Myocyte (in vitro differentiated cells): ENCODE data around the gene GGPS1. TPM values are rescaled to one million over a fixed set of nuclear protein-coding genes. Genes with fewer than 3 reads are reported as not detected.
"Not testable (repeated sequence)": the region's sequence is repeated elsewhere in the genome, so short reads cannot be mapped to it uniquely, and the experiment has no call there.

Source experiments
- DNase-seq: peaks from one replicate; pipeline ENCODE4 v3.0.0-alpha.2; 2012; ENCODE audit warnings: low read depth
- total RNA-seq: library from RNA; depleted of rRNA; stranded (reverse); fragments of >200 nt; gene quantifications from 2 replicates; pipeline ENCODE4 v1.2.3, GENCODE V29; 2014

GGPS1 gene
- total RNA-seq, 1 donor from 2014 or later = 32.9 TPM

DNA sequence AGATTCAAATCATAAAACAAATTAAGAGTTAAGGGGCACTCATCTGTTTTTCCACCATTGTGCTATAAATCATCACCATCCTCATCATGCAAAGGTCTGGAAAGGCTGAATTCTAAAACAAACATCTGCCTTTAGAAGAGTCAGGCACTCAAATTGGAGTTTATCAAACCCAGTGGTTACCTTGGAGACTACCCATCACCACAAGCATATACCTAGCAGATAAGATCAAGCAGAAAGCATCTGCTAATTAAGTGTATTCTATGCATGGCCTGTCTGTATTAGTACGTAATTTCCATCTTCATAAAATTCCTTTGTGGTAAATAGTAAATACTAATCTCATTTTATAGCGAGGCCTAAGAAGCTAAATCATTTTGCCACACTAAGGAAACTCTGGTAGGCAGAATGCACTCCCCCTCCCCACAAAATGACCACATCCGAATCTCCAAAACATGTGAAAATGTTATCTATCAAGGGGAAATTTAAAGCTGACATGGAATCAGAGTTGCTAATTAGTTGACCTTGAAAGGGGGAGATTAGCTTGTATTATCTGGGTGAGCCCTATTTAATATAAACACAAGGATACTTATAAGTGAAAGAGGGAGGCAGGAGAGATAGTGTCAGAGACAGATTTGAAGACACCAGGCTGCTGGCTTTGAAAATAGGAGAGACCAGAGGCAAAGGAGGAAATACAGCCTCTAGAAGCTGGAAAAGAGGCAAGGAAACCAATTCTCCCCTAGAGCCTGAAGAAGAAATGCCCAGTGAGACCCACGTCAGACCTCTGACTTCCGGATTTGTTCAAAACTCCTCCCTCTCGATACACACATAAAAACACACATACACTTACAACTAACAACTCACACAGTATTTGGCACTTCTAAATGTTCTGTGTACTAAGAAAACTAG, 23.6 kb upstream of the GGPS1 start:
- DNase-seq = no peak

GRCh38 chr1:235307158-235308124, 20.9 kb upstream of the GGPS1 start:
- peak; percentile 9 for DNase-seq

- not testable (repeated sequence) for DNase-seq
Measured at GRCh38 chr1:235309206-235309605, 19.2 kb upstream of the GGPS1 start.

- no peak for DNase-seq
Measured at GRCh38 chr1:235313262-235313661, 15.1 kb upstream of the GGPS1 start.

- no peak for DNase-seq
Measured at GRCh38 chr1:235313931-235314678, 14.3 kb upstream of the GGPS1 start.

- DNase-seq = no peak
Measured at GRCh38 chr1:235315173-235315572, 13.2 kb upstream of the GGPS1 start.

- DNase-seq = no peak
Measured at GRCh38 chr1:235315735-235316134, 12.6 kb upstream of the GGPS1 start.

- no peak for DNase-seq
Measured at GRCh38 chr1:235317168-235317567, 11.2 kb upstream of the GGPS1 start.

GRCh38 chr1:235319255-235319654, 9.1 kb upstream of the GGPS1 start:
- DNase-seq = no peak

DNA sequence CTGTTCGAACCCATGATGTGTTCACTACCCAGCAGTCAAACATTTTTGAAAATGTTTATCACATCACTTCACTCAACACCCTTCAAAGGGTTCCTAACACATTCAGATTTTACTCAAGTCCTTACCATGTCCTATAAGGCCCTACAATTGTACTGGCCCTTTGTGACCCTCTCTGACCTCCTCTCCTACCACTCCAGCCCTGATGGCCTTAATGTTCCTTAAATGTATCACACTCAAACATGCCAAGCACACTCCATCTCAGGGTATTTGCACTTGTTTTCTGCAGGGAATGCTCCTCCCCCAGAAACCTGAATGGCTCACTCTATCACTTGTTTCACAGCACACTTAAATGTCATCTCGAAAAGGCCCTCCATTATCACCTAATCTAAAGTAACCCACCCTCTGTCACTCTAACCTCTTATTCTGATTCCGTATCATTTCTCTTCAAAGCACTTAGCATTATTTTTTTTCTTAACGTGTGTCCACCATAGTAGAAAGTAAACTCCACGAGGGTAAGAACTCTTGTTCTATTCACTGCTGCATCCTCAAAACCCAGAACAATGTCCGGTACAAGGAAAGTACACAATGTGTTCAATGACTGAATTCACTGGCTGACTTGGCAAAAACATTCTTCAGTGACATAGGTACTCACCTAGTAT, 7.7 kb upstream of the GGPS1 start:
- no peak for DNase-seq

DNA sequence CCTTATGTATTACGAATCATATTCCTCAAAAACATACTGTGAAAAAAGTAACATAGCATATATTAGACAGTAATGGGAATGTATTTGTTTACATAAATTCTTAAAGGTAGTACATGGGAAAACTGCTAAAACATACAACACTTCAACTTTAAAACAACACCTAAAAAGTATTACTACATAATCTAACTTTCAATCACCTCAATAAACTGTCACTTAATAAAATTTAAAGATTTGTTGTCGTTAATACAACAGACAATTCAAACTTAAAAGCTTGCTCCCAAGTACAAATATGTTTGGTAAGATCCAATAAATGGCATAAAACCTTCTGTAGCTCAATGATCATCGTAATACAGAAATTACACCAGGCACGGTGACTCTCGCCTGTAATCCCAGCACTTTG, 4.1 kb upstream of the GGPS1 start:
- no peak for DNase-seq

- DNase-seq = no peak
Measured at GRCh38 chr1:235325139-235325538, 3.2 kb upstream of the GGPS1 start.

DNA sequence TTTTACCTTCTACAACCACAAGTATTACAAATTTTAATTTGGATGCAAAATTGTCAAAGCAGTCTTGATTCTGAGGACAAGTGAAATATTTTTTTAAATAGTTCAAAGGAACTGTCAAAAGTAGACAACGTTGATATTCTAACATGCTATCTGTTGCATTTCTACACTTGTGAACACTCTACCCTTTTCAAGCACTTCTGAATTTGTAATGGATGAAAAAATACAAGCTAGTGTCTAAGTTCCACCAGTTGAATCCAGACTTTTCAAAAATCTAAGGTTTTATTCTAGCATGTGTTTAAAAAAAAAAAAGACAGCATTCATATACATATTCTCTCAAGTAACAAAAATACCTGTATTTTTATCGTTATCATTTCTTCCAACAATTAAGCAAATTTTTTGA, 2.5 kb upstream of the GGPS1 start:
- no peak for DNase-seq

GRCh38 chr1:235326719-235327558, 1.4 kb upstream of the GGPS1 start:
- peak; percentile 41 for DNase-seq

GRCh38 chr1:235327559-235328270, 655 bp upstream of the GGPS1 start, which contains the start of gene ARID4B:
Gene ARID4B, minus strand, starts transcription at chr1:235328179. Its CDS starts 1,260 bp downstream, at chr1:235326919.
- DNase-seq = no peak

GRCh38 chr1:235329139-235329902, 951 bp downstream of the GGPS1 start:
- DNase-seq = peak; percentile 52

DNA sequence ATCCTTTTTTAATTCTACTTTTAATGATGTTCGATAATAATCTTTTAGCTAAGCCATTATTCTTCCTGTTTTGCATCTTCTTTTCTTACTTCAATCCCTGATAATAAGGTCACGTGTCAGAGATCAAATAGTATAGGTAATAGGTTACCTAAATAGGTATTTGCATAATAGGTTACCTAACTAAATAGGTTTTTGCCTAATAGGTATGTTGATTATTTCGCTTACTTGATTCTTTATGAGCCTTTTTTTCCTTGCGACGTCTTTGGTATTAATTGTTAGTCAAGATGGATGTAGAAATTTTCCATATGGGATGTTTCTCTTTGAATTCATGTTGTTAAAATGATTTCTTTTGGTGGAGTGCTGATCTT, 2.5 kb downstream of the GGPS1 start:
- DNase-seq = no peak

DNA sequence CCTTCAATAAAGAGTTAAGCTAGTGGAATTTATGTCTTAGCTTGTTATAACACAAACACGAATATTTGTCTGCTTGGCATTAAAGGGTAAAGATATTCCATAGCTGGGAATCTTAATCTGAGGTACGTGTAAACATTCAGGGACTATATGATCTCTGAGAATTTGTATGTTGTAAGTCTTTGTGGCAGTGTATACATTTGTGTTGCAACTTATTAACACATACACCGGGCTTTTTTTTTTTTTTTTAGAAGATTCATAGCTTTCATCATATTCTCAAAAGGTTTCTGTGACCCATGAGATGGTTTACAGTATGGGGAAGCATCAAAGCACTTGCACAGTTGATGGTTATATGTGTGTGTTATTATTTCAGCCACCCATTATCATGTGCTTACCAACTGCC, 3.0 kb downstream of the GGPS1 start:
- no peak for DNase-seq
